WTC11 (cell line): ENCODE data around the gene ACOX3. TPM values are rescaled to one million over a fixed set of nuclear protein-coding genes. Genes with fewer than 3 reads are reported as not detected.

ENCODE experiments used
- ATAC-seq: fragments of 200-7000 bp; cut with Tn5 transposase; 2 replicates; pipeline ENCODE4 v1.10.0; 2021; ENCODE audit warnings: mild to moderate bottlenecking, moderate library complexity
- CTCF ChIA-PET: fragments of 300-600 bp; sonication (Branson Sonifier 250); formaldehyde crosslinking; loops from one replicate; lab custom pipeline; 2021; ENCODE audit warnings: antibody characterized with exemption; lab: Charles Lee
- POLR2A ChIA-PET: fragments of 350-600 bp; sonication (Branson Sonifier 250); formaldehyde crosslinking; loops from one replicate; lab custom pipeline; 2021; ENCODE audit warnings: antibody characterized with exemption; lab: Charles Lee
- DNase-seq: peaks from one replicate; pipeline ENCODE4 v3.0.0; 2021; ENCODE audit warnings: low spot score
- H3K27ac Mint-ChIP-seq: 2 replicates; pipeline ENCODE4 v1.8.0; 2021; ENCODE audit warnings: mixed read lengths
- H3K27me3 Mint-ChIP-seq: 2 replicates; pipeline ENCODE4 v1.8.0; 2021; ENCODE audit warnings: low read depth, mild to moderate bottlenecking, moderate library complexity, mixed read lengths
- H3K36me3 Mint-ChIP-seq: 2 replicates; pipeline ENCODE4 v1.8.0; 2021; ENCODE audit warnings: mixed read lengths
- H3K4me1 Mint-ChIP-seq: 2 replicates; pipeline ENCODE4 v1.8.0; 2022; ENCODE audit warnings: mixed read lengths
- H3K4me3 Mint-ChIP-seq: 2 replicates; pipeline ENCODE4 v1.8.0; 2021; ENCODE audit warnings: mild to moderate bottlenecking, moderate library complexity, mixed read lengths
- H3K9me3 Mint-ChIP-seq: 2 replicates; pipeline ENCODE4 v1.8.0; 2021; ENCODE audit warnings: mixed read lengths
- CBFB ChIP-seq: sonication (generic); formaldehyde crosslinking; IDR thresholded peaks from 2 replicates; pipeline ENCODE4 v1.8.1; 2022; ENCODE audit warnings: mild to moderate bottlenecking, low read depth, missing genetic modification reagents
- ESRRA ChIP-seq: sonication (generic); formaldehyde crosslinking; IDR thresholded peaks from 2 replicates; pipeline ENCODE4 v1.8.1; 2022; ENCODE audit warnings: mild to moderate bottlenecking, missing genetic modification reagents, borderline replicate concordance
- ETV6 ChIP-seq: sonication (generic); formaldehyde crosslinking; IDR thresholded peaks from 2 replicates; pipeline ENCODE4 v1.8.1; 2022; ENCODE audit warnings: mild to moderate bottlenecking, missing genetic modification reagents
- MXD4 ChIP-seq: fragments of 250-450 bp; sonication (Bioruptor Pico); IDR thresholded peaks from 2 replicates; pipeline ENCODE4 v1.8.0; 2021; ENCODE audit warnings: mild to moderate bottlenecking, moderate library complexity, borderline replicate concordance
- NFYB ChIP-seq: sonication (generic); formaldehyde crosslinking; conservative IDR thresholded peaks from 2 replicates; pipeline ENCODE4 v1.8.0; 2022; ENCODE audit warnings: low read depth, missing genetic modification reagents
- PRRX2 ChIP-seq: fragments of 250-450 bp; sonication (Bioruptor Pico); IDR thresholded peaks from 2 replicates; pipeline ENCODE4 v1.8.0; 2021; ENCODE audit warnings: mild to moderate bottlenecking
- SMAD3 ChIP-seq: sonication (generic); formaldehyde crosslinking; IDR thresholded peaks from 2 replicates; pipeline ENCODE4 v1.8.0; 2022; ENCODE audit warnings: missing genetic modification reagents, mild to moderate bottlenecking, borderline replicate concordance
- SOX15 ChIP-seq: fragments of 250-450 bp; sonication (Bioruptor Pico); IDR thresholded peaks from 2 replicates; pipeline ENCODE4 v1.9.0; 2021; ENCODE audit warnings: mild to moderate bottlenecking
- TEAD4 ChIP-seq: sonication (generic); formaldehyde crosslinking; IDR thresholded peaks from 2 replicates; pipeline ENCODE4 v1.8.0; 2022; ENCODE audit warnings: mild to moderate bottlenecking, missing genetic modification reagents
- ZNF219 ChIP-seq: sonication (generic); formaldehyde crosslinking; IDR thresholded peaks from 2 replicates; pipeline ENCODE4 v1.8.0; 2023; ENCODE audit warnings: missing genetic modification reagents, mild to moderate bottlenecking, borderline replicate concordance
- ZNF671 ChIP-seq: fragments of 250-450 bp; sonication (Bioruptor Pico); IDR thresholded peaks from 2 replicates; pipeline ENCODE4 v1.8.0; 2021; ENCODE audit warnings: mild to moderate bottlenecking
- total RNA-seq: library from RNA; stranded (reverse); gene quantifications from 3 replicates; pipeline ENCODE4 v1.2.3, GENCODE V29; 2021
- TF ChIP-seq, protein P1 (sequence below): fragments of 200-600 bp; IDR thresholded peaks from 2 replicates; pipeline ENCODE4 v1.8.0; 2022; ENCODE audit warnings: antibody characterized with exemption
- TF ChIP-seq, protein P2 (sequence below): fragments of 250-450 bp; sonication (Bioruptor Pico); IDR thresholded peaks from 2 replicates; pipeline ENCODE4 v2.1.2; 2022; ENCODE audit warnings: mild to moderate bottlenecking, moderate library complexity
- TF ChIP-seq, protein P3 (sequence below): sonication (generic); formaldehyde crosslinking; IDR thresholded peaks from 2 replicates; pipeline ENCODE4 v1.8.0; 2022; ENCODE audit warnings: mild to moderate bottlenecking, missing genetic modification reagents
- TF ChIP-seq, protein P4 (sequence below): sonication (generic); formaldehyde crosslinking; conservative IDR thresholded peaks from 2 replicates; pipeline ENCODE4 v1.8.1; 2023; ENCODE audit warnings: mild to moderate bottlenecking, low read depth, missing genetic modification reagents, moderate library complexity
- TF ChIP-seq, protein P5 (sequence below): sonication (generic); formaldehyde crosslinking; IDR thresholded peaks from 2 replicates; pipeline ENCODE4 v1.8.1; 2022; ENCODE audit warnings: mild to moderate bottlenecking, moderate library complexity, missing genetic modification reagents

ACOX3 gene
- total RNA-seq, 1 experiment from 2014 or later: 10.7 TPM

DNA sequence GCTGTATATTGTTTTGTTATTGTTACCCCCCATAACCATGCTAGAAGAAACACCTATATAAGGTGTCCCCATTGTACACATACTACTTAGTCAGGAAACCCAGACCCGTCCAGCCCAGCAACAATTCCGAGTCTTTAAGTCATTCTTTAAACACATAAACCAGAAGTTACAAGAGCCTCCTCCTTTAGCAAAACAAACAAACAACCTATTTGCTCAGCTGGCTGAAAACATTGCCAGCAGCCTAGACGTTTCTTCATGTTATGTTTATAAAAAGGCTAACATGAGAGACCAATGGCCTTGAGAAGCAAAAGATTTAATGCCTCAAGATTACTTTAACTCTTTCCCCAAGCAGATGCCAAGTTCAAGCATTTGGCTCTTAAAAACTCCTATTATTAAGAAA is 1.4 kb downstream of the ACOX3 start:
- ATAC-seq: no peak
- H3K9me3 Mint-ChIP-seq: peaks cover 12% of the 10 kb centered on the region
- DNase-seq: no peak
- TF ChIP-seq, protein P1, sequence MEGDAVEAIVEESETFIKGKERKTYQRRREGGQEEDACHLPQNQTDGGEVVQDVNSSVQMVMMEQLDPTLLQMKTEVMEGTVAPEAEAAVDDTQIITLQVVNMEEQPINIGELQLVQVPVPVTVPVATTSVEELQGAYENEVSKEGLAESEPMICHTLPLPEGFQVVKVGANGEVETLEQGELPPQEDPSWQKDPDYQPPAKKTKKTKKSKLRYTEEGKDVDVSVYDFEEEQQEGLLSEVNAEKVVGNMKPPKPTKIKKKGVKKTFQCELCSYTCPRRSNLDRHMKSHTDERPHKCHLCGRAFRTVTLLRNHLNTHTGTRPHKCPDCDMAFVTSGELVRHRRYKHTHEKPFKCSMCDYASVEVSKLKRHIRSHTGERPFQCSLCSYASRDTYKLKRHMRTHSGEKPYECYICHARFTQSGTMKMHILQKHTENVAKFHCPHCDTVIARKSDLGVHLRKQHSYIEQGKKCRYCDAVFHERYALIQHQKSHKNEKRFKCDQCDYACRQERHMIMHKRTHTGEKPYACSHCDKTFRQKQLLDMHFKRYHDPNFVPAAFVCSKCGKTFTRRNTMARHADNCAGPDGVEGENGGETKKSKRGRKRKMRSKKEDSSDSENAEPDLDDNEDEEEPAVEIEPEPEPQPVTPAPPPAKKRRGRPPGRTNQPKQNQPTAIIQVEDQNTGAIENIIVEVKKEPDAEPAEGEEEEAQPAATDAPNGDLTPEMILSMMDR: no peak
- TF ChIP-seq ZNF219 (CRISPR knock-in tag) (no peak), NFYB (CRISPR knock-in tag) (no peak), ETV6 (CRISPR knock-in tag) (no peak)
- TF ChIP-seq, protein P2, sequence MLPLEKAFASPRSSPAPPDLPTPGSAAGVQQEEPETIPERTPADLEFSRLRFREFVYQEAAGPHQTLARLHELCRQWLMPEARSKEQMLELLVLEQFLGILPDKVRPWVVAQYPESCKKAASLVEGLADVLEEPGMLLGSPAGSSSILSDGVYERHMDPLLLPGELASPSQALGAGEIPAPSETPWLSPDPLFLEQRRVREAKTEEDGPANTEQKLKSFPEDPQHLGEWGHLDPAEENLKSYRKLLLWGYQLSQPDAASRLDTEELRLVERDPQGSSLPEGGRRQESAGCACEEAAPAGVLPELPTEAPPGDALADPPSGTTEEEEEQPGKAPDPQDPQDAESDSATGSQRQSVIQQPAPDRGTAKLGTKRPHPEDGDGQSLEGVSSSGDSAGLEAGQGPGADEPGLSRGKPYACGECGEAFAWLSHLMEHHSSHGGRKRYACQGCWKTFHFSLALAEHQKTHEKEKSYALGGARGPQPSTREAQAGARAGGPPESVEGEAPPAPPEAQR (CRISPR knock-in tag): no peak
- TF ChIP-seq, all 79 proteins: peak for 0
- 0 out of 2 replicates have a peak overlapping the region, but pooled peaks have one; percentile 5 for H3K4me3 Mint-ChIP-seq
- H3K36me3 Mint-ChIP-seq: 0 out of 2 replicates have a peak, but pooled peaks cover 4% of the 10 kb centered on the region
- no peaks in the 10 kb centered on the region; the same call in 1 of the 2 replicates for H3K27me3 Mint-ChIP-seq
- ChIA-PET CTCF (no interaction called here), POLR2A (no interaction called here)
- H3K27ac Mint-ChIP-seq: no peak overlapping the region
- H3K4me1 Mint-ChIP-seq: peaks cover 59% of the 10 kb centered on the region

DNA sequence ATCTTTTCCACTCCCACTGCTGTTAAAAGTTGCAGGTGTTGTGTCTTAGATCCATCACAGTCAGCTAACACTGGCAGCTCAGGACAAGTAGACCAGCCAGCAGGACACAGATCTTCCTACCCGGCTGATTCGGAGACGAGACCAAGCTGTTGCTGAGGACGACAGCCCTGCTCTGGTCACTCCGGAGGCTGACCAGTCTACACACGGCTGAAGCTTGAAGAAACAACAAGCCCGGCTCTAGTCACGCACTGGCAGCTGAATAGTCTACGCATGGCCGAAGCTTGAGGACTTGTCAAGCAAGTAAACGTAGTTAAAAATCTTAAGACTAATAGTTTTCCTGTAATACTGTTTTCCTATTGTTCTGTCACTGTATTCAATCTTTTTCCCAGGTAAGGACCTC is 1.8 kb downstream of the ACOX3 start:
- H3K4me1 Mint-ChIP-seq: peaks cover 61% of the 10 kb centered on the region
- peaks cover 12% of the 10 kb centered on the region for H3K9me3 Mint-ChIP-seq
- ChIA-PET POLR2A (no interaction called here), CTCF (no interaction called here)
- ATAC-seq (no peak), DNase-seq (no peak)
- H3K4me3 Mint-ChIP-seq: 0 out of 2 replicates have a peak overlapping the region, but pooled peaks have one; percentile 5
- H3K27ac Mint-ChIP-seq: no peak overlapping the region
- TF ChIP-seq SOX15 (no peak), CBFB (no peak), TEAD4 (CRISPR knock-in tag) (no peak), PRRX2 (CRISPR knock-in tag) (no peak), SMAD3 (no peak), MXD4 (CRISPR knock-in tag) (no peak), ZNF671 (CRISPR knock-in tag) (no peak), ESRRA (no peak)
- TF ChIP-seq, protein P3, sequence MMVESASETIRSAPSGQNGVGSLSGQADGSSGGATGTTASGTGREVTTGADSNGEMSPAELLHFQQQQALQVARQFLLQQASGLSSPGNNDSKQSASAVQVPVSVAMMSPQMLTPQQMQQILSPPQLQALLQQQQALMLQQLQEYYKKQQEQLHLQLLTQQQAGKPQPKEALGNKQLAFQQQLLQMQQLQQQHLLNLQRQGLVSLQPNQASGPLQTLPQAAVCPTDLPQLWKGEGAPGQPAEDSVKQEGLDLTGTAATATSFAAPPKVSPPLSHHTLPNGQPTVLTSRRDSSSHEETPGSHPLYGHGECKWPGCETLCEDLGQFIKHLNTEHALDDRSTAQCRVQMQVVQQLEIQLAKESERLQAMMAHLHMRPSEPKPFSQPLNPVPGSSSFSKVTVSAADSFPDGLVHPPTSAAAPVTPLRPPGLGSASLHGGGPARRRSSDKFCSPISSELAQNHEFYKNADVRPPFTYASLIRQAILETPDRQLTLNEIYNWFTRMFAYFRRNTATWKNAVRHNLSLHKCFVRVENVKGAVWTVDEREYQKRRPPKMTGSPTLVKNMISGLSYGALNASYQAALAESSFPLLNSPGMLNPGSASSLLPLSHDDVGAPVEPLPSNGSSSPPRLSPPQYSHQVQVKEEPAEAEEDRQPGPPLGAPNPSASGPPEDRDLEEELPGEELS (CRISPR knock-in tag): no peak
- TF ChIP-seq, protein P4, sequence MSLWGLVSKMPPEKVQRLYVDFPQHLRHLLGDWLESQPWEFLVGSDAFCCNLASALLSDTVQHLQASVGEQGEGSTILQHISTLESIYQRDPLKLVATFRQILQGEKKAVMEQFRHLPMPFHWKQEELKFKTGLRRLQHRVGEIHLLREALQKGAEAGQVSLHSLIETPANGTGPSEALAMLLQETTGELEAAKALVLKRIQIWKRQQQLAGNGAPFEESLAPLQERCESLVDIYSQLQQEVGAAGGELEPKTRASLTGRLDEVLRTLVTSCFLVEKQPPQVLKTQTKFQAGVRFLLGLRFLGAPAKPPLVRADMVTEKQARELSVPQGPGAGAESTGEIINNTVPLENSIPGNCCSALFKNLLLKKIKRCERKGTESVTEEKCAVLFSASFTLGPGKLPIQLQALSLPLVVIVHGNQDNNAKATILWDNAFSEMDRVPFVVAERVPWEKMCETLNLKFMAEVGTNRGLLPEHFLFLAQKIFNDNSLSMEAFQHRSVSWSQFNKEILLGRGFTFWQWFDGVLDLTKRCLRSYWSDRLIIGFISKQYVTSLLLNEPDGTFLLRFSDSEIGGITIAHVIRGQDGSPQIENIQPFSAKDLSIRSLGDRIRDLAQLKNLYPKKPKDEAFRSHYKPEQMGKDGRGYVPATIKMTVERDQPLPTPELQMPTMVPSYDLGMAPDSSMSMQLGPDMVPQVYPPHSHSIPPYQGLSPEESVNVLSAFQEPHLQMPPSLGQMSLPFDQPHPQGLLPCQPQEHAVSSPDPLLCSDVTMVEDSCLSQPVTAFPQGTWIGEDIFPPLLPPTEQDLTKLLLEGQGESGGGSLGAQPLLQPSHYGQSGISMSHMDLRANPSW (CRISPR knock-in tag): no peak
- TF ChIP-seq, protein P5, sequence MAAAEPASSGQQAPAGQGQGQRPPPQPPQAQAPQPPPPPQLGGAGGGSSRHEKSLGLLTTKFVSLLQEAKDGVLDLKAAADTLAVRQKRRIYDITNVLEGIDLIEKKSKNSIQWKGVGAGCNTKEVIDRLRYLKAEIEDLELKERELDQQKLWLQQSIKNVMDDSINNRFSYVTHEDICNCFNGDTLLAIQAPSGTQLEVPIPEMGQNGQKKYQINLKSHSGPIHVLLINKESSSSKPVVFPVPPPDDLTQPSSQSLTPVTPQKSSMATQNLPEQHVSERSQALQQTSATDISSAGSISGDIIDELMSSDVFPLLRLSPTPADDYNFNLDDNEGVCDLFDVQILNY (CRISPR knock-in tag): no peak
- H3K27me3 Mint-ChIP-seq: no peaks in the 10 kb centered on the region; the same call in 1 of the 2 replicates
- H3K36me3 Mint-ChIP-seq: 0 out of 2 replicates have a peak, but pooled peaks cover 4% of the 10 kb centered on the region
